GM18499 (cell line): ENCODE results near the gene ADAMTSL3.
"Not testable (repeated sequence)": the region's sequence is repeated elsewhere in the genome, so short reads cannot be mapped to it uniquely, and the experiment has no call there.

Experiments used
- ATAC-seq: cut with Tn5 transposase; IDR thresholded peaks from one replicate; pipeline ENCODE4 v1.9.1; 2021; ENCODE audit warnings: moderate number of reproducible peaks; ENCODE audit not compliant: insufficient read depth, unreplicated experiment

The ADAMTSL3 gene

DNA sequence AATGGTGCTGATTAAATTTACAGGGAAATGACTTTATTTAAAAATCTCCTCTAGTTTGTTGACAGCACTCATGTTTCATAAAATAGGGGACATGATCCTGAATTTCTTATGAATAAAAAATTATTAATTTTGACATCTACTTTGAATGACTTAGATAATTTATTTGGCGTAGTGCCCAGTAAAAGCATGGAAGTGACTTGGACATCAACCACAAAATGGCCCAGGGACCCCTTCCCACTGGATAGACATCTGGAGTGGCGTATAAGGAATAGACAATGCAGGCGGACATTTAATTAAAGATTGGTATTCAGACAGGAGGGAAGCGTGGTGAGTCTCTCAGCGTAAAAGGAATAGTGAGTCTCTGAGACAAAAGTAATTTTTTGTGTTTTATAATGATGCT lies 79.8 kb downstream of the ADAMTSL3 start:
- ATAC-seq = no peak

DNA sequence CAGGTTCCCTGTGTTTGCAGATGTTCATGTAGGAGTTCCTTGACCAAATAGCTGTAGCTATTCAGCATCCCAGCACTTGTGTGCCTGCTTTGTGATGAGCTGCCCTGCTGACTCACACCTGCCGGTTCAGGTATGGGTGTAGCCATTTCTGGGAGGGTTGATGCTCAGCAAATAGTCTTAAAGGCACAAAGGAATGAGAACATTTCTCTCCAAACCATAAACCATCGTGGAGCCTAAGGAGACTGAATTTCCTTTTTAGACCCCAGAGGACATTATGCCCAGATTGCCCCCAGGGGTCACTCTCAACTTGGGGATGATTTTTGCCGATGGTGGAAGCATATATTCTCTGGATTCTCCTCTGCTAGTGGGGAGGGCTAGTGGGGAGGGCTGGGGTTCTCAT lies 80.6 kb downstream of the ADAMTSL3 start:
- ATAC-seq = no peak

DNA sequence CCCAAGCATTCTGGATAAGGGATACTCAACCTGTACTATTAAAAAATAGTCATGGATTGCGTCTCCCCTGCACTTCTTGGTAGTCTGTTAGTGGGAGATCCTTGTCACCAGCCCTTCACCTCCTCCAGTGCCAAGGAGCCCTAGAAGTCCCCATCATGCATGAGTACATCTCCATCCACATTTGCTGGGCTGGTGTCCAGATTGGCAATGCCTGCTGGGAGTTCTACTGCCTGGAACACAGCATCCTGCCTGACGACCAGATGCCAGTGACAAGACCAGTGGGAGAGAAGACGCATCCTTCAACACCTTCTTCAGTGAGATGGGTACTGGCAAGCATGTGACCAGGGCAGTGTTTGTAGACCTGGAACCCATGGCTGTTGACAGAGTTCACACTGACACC lies 85.7 kb downstream of the ADAMTSL3 start:
- no peak for ATAC-seq

DNA sequence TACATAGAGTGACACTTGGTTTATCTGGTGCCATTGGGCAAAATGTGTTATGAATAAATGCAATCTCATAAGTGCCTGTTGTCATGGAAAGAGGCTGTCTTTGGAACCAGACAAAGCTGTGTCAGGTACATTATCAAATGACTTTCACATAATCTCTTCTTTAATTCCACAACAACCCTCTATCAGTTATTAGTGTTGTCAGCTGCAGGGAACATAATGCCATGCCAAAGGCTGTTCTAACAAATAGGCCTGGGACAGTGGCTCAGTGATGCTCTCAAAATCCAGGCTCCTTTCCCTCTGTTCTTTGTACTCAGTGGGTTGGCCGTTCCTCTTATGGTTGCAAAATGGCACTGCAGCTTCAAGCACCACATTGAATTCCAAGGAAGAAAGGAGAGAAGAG lies 91.8 kb downstream of the ADAMTSL3 start:
- ATAC-seq = no peak

DNA sequence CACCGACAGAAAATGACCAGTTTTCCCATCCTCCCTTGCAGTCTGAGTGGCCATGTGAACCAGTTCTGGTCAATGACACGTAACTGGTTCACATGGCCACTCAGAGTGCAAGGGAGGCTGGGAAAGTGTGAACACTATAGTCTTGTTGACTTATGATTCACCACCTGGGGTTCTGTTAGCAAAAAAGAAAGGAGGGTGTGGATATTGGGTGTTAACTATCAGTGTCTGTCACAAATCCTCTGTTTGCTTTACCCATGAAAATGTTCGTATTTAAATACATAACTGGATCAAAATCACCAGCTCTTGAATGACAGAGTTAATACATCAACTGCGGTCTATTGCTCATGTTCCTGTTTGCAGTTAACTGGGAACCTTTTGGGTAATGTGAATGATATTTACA lies 92.3 kb downstream of the ADAMTSL3 start:
- ATAC-seq = no peak

DNA sequence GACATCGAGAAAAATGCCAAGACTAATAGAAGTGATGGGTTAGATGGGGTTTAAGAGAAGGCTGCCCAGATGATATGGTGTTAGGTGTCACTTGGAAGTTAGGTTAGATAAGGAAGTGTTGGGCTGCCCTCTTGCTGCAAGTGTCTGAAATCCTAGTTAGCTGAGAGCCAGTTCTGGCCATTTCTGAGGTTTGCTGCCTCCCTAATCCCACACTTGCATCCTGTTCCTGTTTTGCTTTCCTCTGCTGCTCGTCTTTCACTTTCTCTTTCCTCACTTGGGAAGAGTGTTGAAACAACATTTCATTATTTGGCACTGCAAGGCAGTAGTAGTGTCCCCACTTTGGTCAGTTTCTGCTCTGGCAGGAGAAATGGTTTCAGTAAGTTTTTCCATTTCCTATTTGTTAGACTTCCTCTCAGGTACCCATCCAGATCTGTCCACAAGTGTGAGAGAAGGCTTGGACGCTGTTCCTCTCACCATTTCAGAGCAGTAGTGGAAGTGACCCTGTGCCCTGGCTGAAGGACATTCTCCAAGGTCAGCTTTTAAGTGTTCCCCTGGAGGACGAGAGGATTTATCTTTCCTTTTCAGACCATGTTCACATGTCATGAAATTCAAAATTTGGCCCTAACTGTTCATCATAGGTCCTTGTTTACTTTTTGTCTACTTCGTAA lies 93.3 kb downstream of the ADAMTSL3 start:
- ATAC-seq = no peak

DNA sequence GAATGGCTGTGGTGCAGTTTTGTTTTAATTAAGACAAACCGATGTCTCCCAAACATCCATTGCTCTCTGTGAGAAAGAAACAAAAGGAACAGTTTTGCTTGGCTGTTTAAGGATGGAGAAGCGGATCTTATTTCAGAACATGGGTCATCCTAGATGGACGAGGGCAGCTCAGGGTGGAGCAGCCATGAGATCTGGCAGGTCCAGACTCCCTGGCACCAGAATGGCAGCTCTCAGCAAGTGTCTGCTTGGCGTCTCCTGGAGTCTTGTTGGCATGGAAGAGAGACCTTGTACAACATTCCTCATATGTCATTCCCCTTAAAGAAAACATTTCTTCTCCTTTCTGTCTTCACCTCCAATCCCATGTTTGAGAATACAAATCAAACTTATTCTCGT lies 93.8 kb downstream of the ADAMTSL3 start:
- ATAC-seq = no peak

DNA sequence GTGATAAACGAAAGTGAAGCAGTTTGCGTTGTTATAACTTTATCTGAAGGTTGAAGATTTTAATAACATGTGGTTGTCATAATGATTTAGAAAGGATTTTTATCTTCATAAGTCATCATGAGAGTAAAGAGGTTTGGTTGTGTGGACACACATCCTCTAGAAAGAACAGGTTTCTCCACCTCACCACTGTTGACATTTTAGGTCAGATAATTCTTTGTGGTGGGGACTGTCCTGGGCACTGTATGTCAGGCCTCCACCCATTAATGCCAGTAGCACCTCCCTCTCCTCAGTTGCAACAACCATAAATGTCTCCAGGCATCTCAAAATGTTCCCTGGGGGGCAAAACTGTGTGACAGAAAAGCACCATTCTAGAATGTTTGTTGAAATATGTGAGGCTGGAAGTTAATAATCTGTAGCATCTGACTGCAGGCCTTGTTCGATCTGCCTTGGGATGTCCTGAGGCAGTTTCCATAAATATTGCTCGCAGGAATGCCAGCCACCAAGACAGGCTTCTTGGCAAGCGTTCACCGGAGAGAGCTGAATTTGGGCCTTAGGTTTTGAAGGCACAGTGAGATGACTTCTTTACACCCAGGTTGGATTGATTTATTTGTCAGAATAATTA lies 100.1 kb downstream of the ADAMTSL3 start:
- ATAC-seq = no peak

DNA sequence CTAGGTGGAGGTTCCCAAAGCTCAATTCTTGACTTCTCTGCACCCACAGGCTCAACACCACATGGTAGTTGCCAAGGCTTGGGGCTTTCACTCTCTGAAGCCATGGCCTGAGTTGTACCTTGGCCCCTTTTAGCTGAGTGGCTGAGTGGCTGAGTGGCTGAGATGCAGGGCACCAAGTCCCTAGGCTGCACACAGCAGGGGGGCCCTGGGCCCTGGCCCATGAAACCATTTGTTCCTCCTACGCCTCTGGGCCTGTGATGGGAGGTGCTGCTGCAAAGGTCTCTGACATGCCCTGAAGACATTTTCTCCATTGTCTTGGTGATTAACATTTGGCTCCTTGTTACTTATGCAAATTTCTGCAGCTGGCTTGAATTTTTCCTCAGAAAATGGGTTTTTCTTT lies 103.4 kb downstream of the ADAMTSL3 start:
- not testable (repeated sequence) for ATAC-seq

DNA sequence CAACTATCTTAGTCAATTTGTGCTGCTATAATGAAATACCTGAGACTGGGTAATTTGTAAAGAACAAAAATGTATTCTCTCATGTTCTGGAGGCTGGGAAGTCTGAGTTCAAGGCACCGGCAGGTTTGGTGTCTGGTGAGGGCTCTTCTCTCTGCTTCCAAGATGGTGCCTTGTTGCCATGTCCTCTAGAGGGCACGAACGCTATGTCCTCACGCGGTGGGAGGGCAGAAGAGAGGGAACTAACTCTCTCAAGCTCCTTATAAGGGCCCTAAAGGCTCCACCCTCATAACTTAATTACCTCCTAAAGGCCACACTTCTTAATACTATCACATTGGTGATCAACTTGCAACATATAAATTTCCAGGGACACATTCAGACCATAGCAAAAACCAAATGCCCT lies 108.4 kb downstream of the ADAMTSL3 start:
- no peak for ATAC-seq

DNA sequence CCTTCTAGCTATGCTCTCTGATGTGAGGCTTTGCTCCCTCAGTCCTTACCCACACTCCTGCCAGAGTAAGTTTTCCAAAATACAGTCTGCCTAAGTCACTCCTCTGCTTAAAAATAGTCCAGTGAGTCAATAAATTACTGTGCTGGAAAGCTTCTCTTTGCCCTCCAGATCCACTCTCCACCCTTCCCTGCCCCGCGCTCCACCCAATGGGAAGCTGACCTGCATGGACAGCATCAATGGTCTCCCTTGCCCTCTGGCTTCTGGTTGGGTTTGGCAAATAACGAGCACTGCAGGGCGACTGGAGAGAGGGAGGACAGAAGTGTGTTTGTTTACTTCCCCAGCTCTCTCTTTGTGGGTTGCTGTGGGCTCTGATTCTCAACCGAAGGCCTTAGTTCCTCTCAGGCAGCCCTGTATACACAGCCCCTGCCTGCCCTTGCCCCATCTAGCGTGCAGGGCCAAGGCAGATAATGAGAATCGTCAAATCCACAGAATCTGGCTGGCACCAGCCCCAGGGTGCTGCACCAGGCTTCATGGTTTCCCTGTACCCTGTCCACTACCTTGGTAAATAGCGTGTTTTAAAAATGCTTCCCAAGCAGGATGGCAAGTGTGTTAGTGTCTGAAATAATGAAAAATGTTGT lies 110.4 kb downstream of the ADAMTSL3 start:
- ATAC-seq = no peak

DNA sequence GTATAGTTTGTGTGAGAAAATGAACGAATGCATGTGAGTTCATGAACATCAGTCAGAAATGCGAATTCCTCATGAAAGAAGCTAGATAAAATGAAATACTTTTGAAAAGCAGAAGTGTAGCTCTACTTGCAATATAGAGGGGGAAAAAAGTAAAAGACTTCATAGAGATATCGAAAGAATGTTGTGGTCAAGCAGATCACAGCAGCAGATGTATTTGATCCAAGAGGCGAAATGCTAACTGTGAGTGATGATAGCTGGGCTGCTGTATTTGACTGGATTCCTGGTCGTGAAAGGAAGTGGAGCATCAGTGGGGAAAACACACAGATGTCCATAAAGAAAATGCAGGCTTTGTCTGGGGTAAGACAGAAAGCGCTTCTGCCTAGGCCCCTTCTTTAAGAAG lies 112.4 kb downstream of the ADAMTSL3 start:
- no peak for ATAC-seq

DNA sequence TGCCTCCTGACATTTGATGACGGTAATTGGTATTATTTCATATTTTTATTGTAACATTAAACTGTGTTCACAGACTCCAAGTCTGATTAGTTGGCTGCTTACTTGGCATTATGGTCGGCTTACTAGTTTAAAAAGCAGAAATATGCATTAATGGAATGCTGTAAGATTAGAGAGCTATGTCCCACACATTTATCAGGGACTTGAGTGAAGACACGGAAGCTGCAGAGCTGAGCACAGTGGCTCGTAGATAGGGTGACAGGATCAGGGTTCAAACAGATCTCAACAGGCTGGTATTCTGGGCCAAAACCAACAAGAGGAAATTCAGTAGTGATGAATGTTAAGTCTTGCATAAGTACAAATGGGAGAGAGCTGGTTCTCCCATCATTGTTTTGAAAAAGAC lies 113.8 kb downstream of the ADAMTSL3 start:
- no peak for ATAC-seq

DNA sequence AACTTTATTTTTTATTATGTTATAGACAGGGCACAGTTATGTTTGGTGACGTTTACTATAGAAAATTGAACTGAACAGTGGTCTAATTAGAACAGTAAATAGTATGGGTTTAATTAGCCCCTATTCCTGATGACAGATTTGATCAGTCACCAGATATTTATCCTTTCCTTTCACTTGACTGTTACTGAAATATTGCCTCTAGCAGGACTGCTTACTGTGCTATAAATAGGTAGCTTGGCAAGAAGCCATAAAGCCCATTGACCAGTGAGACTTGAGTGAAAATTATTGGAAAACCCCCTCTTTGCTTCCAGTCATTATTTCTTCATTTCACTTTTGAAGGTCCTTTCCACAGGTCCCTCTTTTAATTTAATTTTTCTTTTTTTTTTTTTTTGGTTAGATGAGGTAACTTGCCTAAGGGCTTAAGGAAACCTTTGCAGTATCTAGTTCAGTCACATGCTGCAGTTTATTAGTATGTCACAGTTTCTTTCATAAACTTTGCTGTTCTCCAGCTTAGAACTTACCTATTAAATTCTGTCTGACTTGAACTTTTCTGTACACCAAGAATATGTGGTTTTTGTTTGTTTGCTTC lies 115.6 kb downstream of the ADAMTSL3 start:
- no peak for ATAC-seq

DNA sequence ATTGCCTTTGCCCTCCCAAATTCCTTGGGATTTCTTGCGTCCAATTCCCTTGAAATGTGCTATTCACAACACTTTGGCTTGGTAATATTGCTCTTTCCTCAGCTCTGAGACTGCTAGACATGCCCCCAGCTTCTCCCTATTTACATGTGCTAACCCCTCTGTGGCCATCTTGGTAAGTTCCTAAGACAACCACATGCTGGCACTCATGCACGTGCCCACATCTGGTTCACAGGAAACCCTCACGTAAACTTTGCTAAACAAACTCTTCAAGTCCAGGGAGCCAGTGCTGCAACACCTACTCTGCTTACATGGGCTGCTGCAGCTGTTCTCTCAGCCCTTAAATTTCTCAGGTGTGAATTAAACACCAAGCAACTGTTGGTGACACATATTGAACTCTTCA lies 121.8 kb downstream of the ADAMTSL3 start:
- no peak for ATAC-seq

DNA sequence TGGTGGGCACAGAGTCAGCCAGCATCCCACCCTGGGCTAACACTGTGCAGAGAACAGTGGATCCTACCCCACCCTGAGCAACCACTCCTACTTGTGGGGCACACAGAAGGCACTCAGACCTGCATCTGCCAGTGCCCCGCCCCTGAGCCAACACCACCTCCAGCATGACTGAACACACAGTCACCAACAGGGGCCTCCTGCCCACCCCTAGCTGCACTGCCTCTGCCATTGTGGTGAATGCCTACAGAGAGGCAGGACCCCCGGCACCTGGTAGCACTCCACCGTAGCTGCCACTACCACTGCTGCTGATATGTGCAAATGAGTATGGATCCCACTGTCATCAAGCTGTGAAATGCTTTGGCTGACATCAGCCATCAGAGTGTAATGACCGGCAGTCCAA lies 123.1 kb downstream of the ADAMTSL3 start:
- no peak for ATAC-seq

DNA sequence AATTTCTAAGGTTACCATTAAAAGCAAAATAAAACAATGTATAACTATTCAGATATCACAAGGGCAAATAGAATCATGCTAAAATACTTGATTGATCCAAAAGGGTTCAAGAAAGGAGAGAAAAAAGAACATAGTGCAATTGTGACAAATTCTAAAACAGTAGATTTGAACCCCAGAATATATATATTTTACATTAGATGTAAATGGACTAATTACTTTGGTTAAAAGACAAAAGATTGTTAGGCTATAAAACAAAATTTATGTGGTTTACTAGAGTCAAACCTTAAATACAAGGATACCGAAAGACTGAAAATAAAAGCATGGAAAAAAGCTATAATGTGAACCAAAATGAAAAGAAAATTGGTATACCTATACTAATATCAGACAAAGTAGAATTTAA lies 129.3 kb downstream of the ADAMTSL3 start:
- ATAC-seq = no peak

DNA sequence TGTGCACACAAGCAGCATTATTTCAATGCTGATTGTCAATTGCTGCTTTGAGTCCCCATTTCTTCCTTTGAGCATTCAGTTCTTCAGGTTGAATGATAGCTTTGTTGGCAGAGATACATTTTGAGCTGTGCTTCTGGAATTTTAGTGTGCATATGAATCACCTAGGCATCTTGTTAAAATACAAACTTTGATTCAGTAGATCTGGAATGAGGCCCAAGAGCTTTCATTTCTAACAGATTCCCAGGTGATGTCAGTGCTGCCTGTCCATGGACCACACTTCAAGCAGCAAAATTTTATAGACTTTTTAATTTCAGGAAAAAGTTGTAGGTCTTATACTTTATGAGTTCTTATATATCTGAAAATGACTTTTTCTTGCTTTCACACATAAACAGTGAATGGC lies 131.1 kb downstream of the ADAMTSL3 start:
- no peak for ATAC-seq

DNA sequence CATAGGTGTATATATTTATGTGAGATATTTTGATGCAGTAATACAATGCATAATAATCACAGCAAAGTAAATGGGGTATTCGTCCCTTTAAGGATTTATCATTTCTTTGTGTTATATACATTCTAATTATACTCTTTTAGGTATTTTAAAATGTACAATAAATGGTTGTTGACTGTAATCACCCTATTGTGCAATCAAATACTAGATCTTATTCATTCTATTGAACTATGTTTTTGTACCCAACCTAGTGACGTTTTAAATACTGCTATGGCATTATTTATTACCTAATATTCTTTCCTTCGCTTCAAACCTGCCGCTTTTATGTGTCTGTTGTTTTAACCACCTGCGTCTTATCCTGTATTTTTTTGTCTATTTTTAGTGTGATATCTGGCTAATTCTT lies 132.4 kb downstream of the ADAMTSL3 start:
- no peak for ATAC-seq

DNA sequence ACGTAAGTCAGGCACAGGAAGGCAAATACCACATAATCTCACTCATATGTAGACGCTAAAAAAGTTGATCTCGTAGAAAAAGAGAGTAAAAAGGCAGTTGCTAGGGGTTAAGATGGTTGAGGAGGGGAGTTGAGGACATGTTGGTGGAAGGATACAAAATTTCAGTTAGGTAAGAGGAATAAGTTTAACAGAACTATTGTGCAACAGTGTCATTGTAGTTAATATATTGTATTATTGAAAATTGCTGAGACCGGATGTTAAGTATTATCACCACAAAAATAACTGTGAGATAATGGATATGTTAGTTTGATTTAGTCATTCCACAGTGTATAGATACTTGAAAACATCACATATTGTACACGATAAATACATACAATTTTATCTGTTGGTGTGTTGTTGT lies 139.1 kb downstream of the ADAMTSL3 start:
- ATAC-seq = no peak

DNA sequence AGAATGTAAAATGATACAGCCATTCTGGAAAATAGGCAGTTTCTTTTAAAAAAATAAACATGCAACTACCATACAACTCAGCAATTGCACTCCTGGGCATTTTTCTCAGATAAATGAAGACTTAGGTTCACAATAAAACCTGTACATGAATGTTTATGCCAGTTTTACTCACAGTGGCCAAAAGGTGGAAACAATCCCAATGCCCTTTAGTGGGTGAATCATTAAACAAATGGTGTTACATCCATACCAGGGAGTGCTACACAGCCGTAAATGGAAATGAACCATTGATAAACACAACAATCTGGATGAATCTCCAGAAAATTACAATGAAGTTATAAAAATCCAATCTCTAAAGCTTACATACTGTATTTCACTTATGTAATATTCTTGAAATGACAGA lies 140.3 kb downstream of the ADAMTSL3 start:
- ATAC-seq = no peak

DNA sequence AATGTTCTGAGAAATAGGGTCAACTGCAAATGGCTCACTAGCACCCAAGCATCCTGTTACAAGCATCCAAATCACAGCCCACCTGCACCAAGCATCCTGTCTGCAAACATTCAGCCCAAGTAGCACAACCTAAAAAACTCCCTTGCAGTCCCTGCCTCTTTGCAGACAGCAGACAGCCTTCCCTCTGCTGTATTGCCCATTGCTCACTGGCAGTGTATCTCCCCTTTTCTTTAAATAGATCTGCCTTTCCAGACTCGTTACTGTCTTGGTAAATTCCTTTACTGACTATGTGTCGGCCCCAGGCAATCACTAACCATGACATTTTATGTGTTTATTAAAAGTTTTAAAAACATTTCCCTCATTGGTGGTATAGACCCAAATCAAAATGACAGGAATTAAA lies 155.4 kb downstream of the ADAMTSL3 start:
- no peak for ATAC-seq
